ACHN (cell line): ENCODE data around the gene MYLK2.
A peak's percentile ranks its signal among the peaks of the same experiment; 100 is the strongest.

Experiments used
- DNase-seq: peaks from one replicate; pipeline ENCODE4 v3.0.0-alpha.2; 2015
- in situ Hi-C: cut with HindIII; loops from 2 replicates; pipeline ENCODE4 v1.10.0; 2017; ENCODE audit warnings: low sequenced_read_pairs, low pct_ligation_motif_present, low pct_unique_long_range_greater_than_20kb

MYLK2 gene

GRCh38 chr20:31831771-31832306 is 12.7 kb downstream of the MYLK2 start:
- DNase-seq, result no peak
- in situ Hi-C loops, result no loop called here

- in situ Hi-C loops, result no loop called here
- DNase-seq, result peak; percentile 57
Measured at GRCh38 chr20:31833130-31833930, 14.2 kb downstream of the MYLK2 start.

- no peak for DNase-seq
- in situ Hi-C loops, result no loop called here
Measured at GRCh38 chr20:31833931-31834521, 14.9 kb downstream of the MYLK2 start.

GRCh38 chr20:31835554-31835953 is 16.4 kb downstream of the MYLK2 start:
- DNase-seq, result no peak
- in situ Hi-C loops, result no loop called here

- in situ Hi-C loops, result no loop called here
- DNase-seq, result peak; percentile 93
Measured at GRCh38 chr20:31835977-31836852, 17.1 kb downstream of the MYLK2 start.

GRCh38 chr20:31836853-31837608 is 17.9 kb downstream of the MYLK2 start:
- in situ Hi-C loops, result no loop called here
- DNase-seq, result no peak

GRCh38 chr20:31837896-31838397 is 18.8 kb downstream of the MYLK2 start:
- in situ Hi-C loops, result no loop called here
- peak; percentile 53 for DNase-seq

- peak; percentile 45 for DNase-seq
- in situ Hi-C loops, result no loop called here
Measured at GRCh38 chr20:31838646-31839292, 19.6 kb downstream of the MYLK2 start.

- in situ Hi-C loops, result no loop called here
- peak; percentile 6 for DNase-seq
Measured at GRCh38 chr20:31839782-31840487, 20.8 kb downstream of the MYLK2 start.

- peak; percentile 7 for DNase-seq
- in situ Hi-C loops, result no loop called here
Measured at GRCh38 chr20:31840906-31841816, 22.0 kb downstream of the MYLK2 start.

- in situ Hi-C loops, result no loop called here
- DNase-seq, result peak; percentile 67
Measured at GRCh38 chr20:31841928-31842327, 22.8 kb downstream of the MYLK2 start.

- in situ Hi-C loops, result no loop called here
- DNase-seq, result peak; percentile 57
Measured at GRCh38 chr20:31842471-31843157, 23.5 kb downstream of the MYLK2 start.

- in situ Hi-C loops, result no loop called here
Measured at GRCh38 chr20:31843288-31843687, 24.1 kb downstream of the MYLK2 start.

GRCh38 chr20:31843881-31844280 is 24.7 kb downstream of the MYLK2 start:
- in situ Hi-C loops, result no loop called here
- no peak for DNase-seq

More at GRCh38 chr20:31843288-31843687, 24.1 kb downstream of the MYLK2 start:
- no peak for DNase-seq

- DNase-seq, result no peak
- in situ Hi-C loops, result no loop called here
Measured at GRCh38 chr20:31844737-31845299, 25.7 kb downstream of the MYLK2 start.
